Measurements from ENCODE around the gene ASIC4.

Gene ASIC4

GRCh38 chr2:219566640-219567039 lies 52.4 kb downstream of the ASIC4 start:
- Mint-ChIP-seq H3K4me1 (ENCODE audit: low read depth) (no peaks in the 10 kb centered on the region), H3K9me3 (no peaks in the 10 kb centered on the region), H3K27ac (no peak overlapping the region), H3K36me3 (ENCODE audit: low read depth) (no peaks in the 10 kb centered on the region), H3K27me3 (peaks cover 29% of the 10 kb centered on the region), H3K4me3 (no peak overlapping the region)

- Mint-ChIP-seq H3K4me3 (no peak overlapping the region), H3K9me3 (no peaks in the 10 kb centered on the region), H3K27me3 (peaks cover 34% of the 10 kb centered on the region), H3K36me3 (ENCODE audit: low read depth) (no peaks in the 10 kb centered on the region), H3K4me1 (ENCODE audit: low read depth) (no peaks in the 10 kb centered on the region), H3K27ac (no peak overlapping the region)
Observed at GRCh38 chr2:219567131-219567530, 52.8 kb downstream of the ASIC4 start.

GRCh38 chr2:219567791-219568361 lies 53.6 kb downstream of the ASIC4 start:
- peaks cover 35% of the 10 kb centered on the region for H3K27me3 Mint-ChIP-seq

GRCh38 chr2:219569041-219569440 lies 54.8 kb downstream of the ASIC4 start:
- peaks cover 37% of the 10 kb centered on the region for H3K27me3 Mint-ChIP-seq
- H3K4me3 Mint-ChIP-seq, result no peak overlapping the region

More at GRCh38 chr2:219567791-219568361, 53.6 kb downstream of the ASIC4 start:
- Mint-ChIP-seq H3K4me1 (ENCODE audit: low read depth) (no peaks in the 10 kb centered on the region), H3K27ac (no peak overlapping the region), H3K9me3 (no peaks in the 10 kb centered on the region), H3K4me3 (no peak overlapping the region), H3K36me3 (ENCODE audit: low read depth) (no peaks in the 10 kb centered on the region)

GRCh38 chr2:219569635-219570034 lies 55.4 kb downstream of the ASIC4 start:
- Mint-ChIP-seq H3K4me1 (ENCODE audit: low read depth) (no peaks in the 10 kb centered on the region), H3K36me3 (ENCODE audit: low read depth) (no peaks in the 10 kb centered on the region), H3K27me3 (peaks cover 37% of the 10 kb centered on the region), H3K27ac (no peak overlapping the region), H3K4me3 (peak overlapping the region; percentile 5), H3K9me3 (no peaks in the 10 kb centered on the region)

More at GRCh38 chr2:219569041-219569440, 54.8 kb downstream of the ASIC4 start:
- no peaks in the 10 kb centered on the region for H3K4me1 Mint-ChIP-seq (ENCODE audit: low read depth)
- H3K27ac Mint-ChIP-seq, result no peak overlapping the region
- no peaks in the 10 kb centered on the region for H3K36me3 Mint-ChIP-seq (ENCODE audit: low read depth)
- H3K9me3 Mint-ChIP-seq, result no peaks in the 10 kb centered on the region

- no peak overlapping the region for H3K27ac Mint-ChIP-seq
- peak overlapping the region; percentile 55 for H3K4me3 Mint-ChIP-seq
Observed at GRCh38 chr2:219570194-219570923, 56.1 kb downstream of the ASIC4 start.

GRCh38 chr2:219570924-219571310 lies 56.6 kb downstream of the ASIC4 start:
- Mint-ChIP-seq H3K27ac (no peak overlapping the region), H3K9me3 (no peaks in the 10 kb centered on the region), H3K4me3 (no peak overlapping the region), H3K36me3 (ENCODE audit: low read depth) (no peaks in the 10 kb centered on the region), H3K4me1 (ENCODE audit: low read depth) (no peaks in the 10 kb centered on the region), H3K27me3 (peaks cover 43% of the 10 kb centered on the region)

More at GRCh38 chr2:219570194-219570923, 56.1 kb downstream of the ASIC4 start:
- no peaks in the 10 kb centered on the region for H3K4me1 Mint-ChIP-seq (ENCODE audit: low read depth)
- H3K36me3 Mint-ChIP-seq (ENCODE audit: low read depth), result no peaks in the 10 kb centered on the region
- peaks cover 37% of the 10 kb centered on the region for H3K27me3 Mint-ChIP-seq
- no peaks in the 10 kb centered on the region for H3K9me3 Mint-ChIP-seq

- Mint-ChIP-seq H3K27ac (no peak within 1 kb of the TSS), H3K36me3 (ENCODE audit: low read depth) (no peaks in the 10 kb centered on the region), H3K4me3 (peak within 1 kb of the TSS; percentile 26), H3K27me3 (peaks cover 45% of the 10 kb centered on the region), H3K4me1 (ENCODE audit: low read depth) (no peaks in the 10 kb centered on the region), H3K9me3 (no peaks in the 10 kb centered on the region)
Observed at GRCh38 chr2:219571311-219572236, 57.3 kb downstream of the ASIC4 start, which contains the start of gene OBSL1. Gene OBSL1, minus strand, starts transcription at chr2:219571539. Its CDS starts 307 bp downstream, at chr2:219571232.

- no peaks in the 10 kb centered on the region for H3K36me3 Mint-ChIP-seq (ENCODE audit: low read depth)
- no peaks in the 10 kb centered on the region for H3K4me1 Mint-ChIP-seq (ENCODE audit: low read depth)
- H3K27ac Mint-ChIP-seq, result no peak within 1 kb of the TSS
- peak within 1 kb of the TSS; percentile 26 for H3K4me3 Mint-ChIP-seq
- H3K9me3 Mint-ChIP-seq, result no peaks in the 10 kb centered on the region
- peaks cover 45% of the 10 kb centered on the region for H3K27me3 Mint-ChIP-seq
Observed at GRCh38 chr2:219572237-219573001, 58.1 kb downstream of the ASIC4 start, which contains the start of gene INHA. Gene INHA, plus strand, starts transcription at chr2:219572310. Its CDS starts 65 bp downstream, at chr2:219572375.

GRCh38 chr2:219573166-219573565 lies 58.9 kb downstream of the ASIC4 start:
- no peaks in the 10 kb centered on the region for H3K9me3 Mint-ChIP-seq
- H3K4me1 Mint-ChIP-seq (ENCODE audit: low read depth), result no peaks in the 10 kb centered on the region
- H3K4me3 Mint-ChIP-seq, result no peak overlapping the region
- H3K27me3 Mint-ChIP-seq, result peaks cover 43% of the 10 kb centered on the region
- no peak overlapping the region for H3K27ac Mint-ChIP-seq
- no peaks in the 10 kb centered on the region for H3K36me3 Mint-ChIP-seq (ENCODE audit: low read depth)

GRCh38 chr2:219574484-219575311 lies 60.4 kb downstream of the ASIC4 start:
- H3K4me3 Mint-ChIP-seq, result no peak overlapping the region
- no peak overlapping the region for H3K27ac Mint-ChIP-seq
- no peaks in the 10 kb centered on the region for H3K36me3 Mint-ChIP-seq (ENCODE audit: low read depth)
- H3K27me3 Mint-ChIP-seq, result peaks cover 37% of the 10 kb centered on the region
- no peaks in the 10 kb centered on the region for H3K9me3 Mint-ChIP-seq
- H3K4me1 Mint-ChIP-seq (ENCODE audit: low read depth), result no peaks in the 10 kb centered on the region

GRCh38 chr2:219575566-219576504 lies 61.6 kb downstream of the ASIC4 start:
- no peak overlapping the region for H3K4me3 Mint-ChIP-seq
- H3K27ac Mint-ChIP-seq, result no peak overlapping the region
- peaks cover 32% of the 10 kb centered on the region for H3K27me3 Mint-ChIP-seq
- no peaks in the 10 kb centered on the region for H3K4me1 Mint-ChIP-seq (ENCODE audit: low read depth)
- H3K9me3 Mint-ChIP-seq, result no peaks in the 10 kb centered on the region
- no peaks in the 10 kb centered on the region for H3K36me3 Mint-ChIP-seq (ENCODE audit: low read depth)

Data from stimulated activated naive CD8-positive, alpha-beta T cell treated with anti-CD3 and anti-CD28 coated beads, Interleukin-15, Interleukin-2, amounts not matched to agents 100 ng/mL and 50 ng/mL, for 24 hours (primary cell).